Thyroid gland (tissue), 4 donors: ENCODE data around the gene STUB1. TPM values are rescaled to one million over a fixed set of nuclear protein-coding genes. Genes with fewer than 3 reads are reported as not detected.

Experiments
- DNase-seq, 2 donors: peaks; one replicate each; pipeline ENCODE4 v3.0.0-alpha.2; 2019
- H3K27ac ChIP-seq, 3 donors: fragments of 200-600 bp; sonication (generic); 1 replicate in 2 of 3; 2 replicates in 1 of 3; pipeline ENCODE4 v1.5.1; 2016 to 2019; ENCODE audit warnings: mild to moderate bottlenecking in 1 of 3, moderate library complexity in 1 of 3
- H3K27me3 ChIP-seq: fragments of 200-600 bp; sonication (generic); one replicate; pipeline ENCODE4 v1.5.1; 2019
- H3K36me3 ChIP-seq, 2 donors: fragments of 200-600 bp; sonication (generic); one replicate each; pipeline ENCODE4 v1.5.1; 2016 to 2019
- H3K4me1 ChIP-seq, 2 donors: fragments of 200-600 bp; sonication (generic); one replicate each; pipeline ENCODE4 v1.5.1; 2017 to 2019
- H3K4me3 ChIP-seq, 3 donors: fragments of 200-600 bp; sonication (generic); replicated peaks in 1 of 3; 1 replicate in 2 of 3; 2 replicates in 1 of 3; pipeline ENCODE4 v1.5.1; 2016; ENCODE audit warnings: mild to moderate bottlenecking in 1 of 3
- H3K9me3 ChIP-seq: fragments of 200-600 bp; sonication (generic); one replicate; pipeline ENCODE4 v1.5.1; 2017
- CTCF ChIP-seq, 6 experiments: fragments of 200-600 bp in 3 of 6; fragments of 450-650 bp in 3 of 6; sonication (generic) in 3 of 6; IDR thresholded peaks; one replicate each; pipeline ENCODE4 v1.5.1; 2016 to 2019; ENCODE audit warnings: antibody characterized with exemption in 6 of 6, mild to moderate bottlenecking in 2 of 6, inconsistent platforms in 1 of 6, moderate library complexity in 1 of 6
- POLR2A ChIP-seq, 2 donors: fragments of 450-650 bp; IDR thresholded peaks; one replicate each; pipeline ENCODE4 v1.6.1; 2017; ENCODE audit warnings: antibody characterized with exemption in 2 of 2, mild to moderate bottlenecking in 2 of 2, moderate library complexity in 1 of 2
- WGBS, 2 donors: methylation state at CpG; one replicate each; pipeline ENCODE4 v1.1.5; 2017; 5-methylcytosine and 5-hydroxymethylcytosine counted together
- intact Hi-C: fragments of 100-400 bp; cut with DNase I; formaldehyde crosslinking; loops from one replicate; pipeline ENCODE4 v1.15.1; 2023
- total RNA-seq, 4 donors: library from RNA; depleted of rRNA; stranded (reverse); fragments of >200 nt; gene quantifications; one replicate each; pipeline ENCODE4 v1.2.3, GENCODE V29; 2016

STUB1 gene
- total RNA-seq, 4 donors from 2014 or later, result 134 to 206 (median 162) TPM

- H3K27ac ChIP-seq, result no peak overlapping the region
- 93% methylated on average over 8 of the region's 19 CpGs; no CpG with 5 or more reads in 1 of the 2 donors for WGBS, 2 donors
- H3K4me3 ChIP-seq, result no peak overlapping the region
- TF ChIP-seq CTCF (IDR thresholded peaks at IDR 0.05) (no peak), POLR2A (IDR thresholded peaks at IDR 0.05) (no peak)
- intact Hi-C loops, result no loop called here
- H3K9me3 ChIP-seq, result no peaks in the 10 kb centered on the region
- H3K36me3 ChIP-seq, result peaks cover 33 to 44% of the 10 kb centered on the region in 2 donors
- no peak for DNase-seq
- H3K27me3 ChIP-seq, result no peaks in the 10 kb centered on the region
- peaks cover 12 to 25% of the 10 kb centered on the region in 2 donors for H3K4me1 ChIP-seq
These were observed 7.8 kb upstream of the STUB1 start for GRCh38 chr16:672371-672770.

GRCh38 chr16:672851-673250 lies 7.4 kb upstream of the STUB1 start:
- Histone ChIP-seq H3K9me3 (no peaks in the 10 kb centered on the region), H3K4me1 (peaks cover 12 to 21% of the 10 kb centered on the region in 2 donors), H3K27ac (no peak overlapping the region), H3K36me3 (peaks cover 33 to 44% of the 10 kb centered on the region in 2 donors), H3K27me3 (no peaks in the 10 kb centered on the region), H3K4me3 (no peak overlapping the region)
- intact Hi-C loops, result no loop called here
- no peak for DNase-seq
- 96 to 97% methylated on average over 20 of the region's 21 CpGs for WGBS, 2 donors
- no peak for TF ChIP-seq CTCF (IDR thresholded peaks at IDR 0.05)
- TF ChIP-seq POLR2A (IDR thresholded peaks at IDR 0.05), result no peak

GRCh38 chr16:673399-673991 lies 6.7 kb upstream of the STUB1 start:
- Histone ChIP-seq H3K27me3 (no peaks in the 10 kb centered on the region), H3K9me3 (no peaks in the 10 kb centered on the region), H3K27ac (no peak overlapping the region), H3K36me3 (peaks cover 33 to 44% of the 10 kb centered on the region in 2 donors), H3K4me3 (no peak overlapping the region), H3K4me1 (peaks cover 11 to 21% of the 10 kb centered on the region in 2 donors)
- intact Hi-C loops, result no loop called here
- no peak for DNase-seq
- no peak for TF ChIP-seq CTCF (IDR thresholded peaks at IDR 0.05)
- TF ChIP-seq POLR2A (IDR thresholded peaks at IDR 0.05), result no peak
- WGBS, 2 donors, result 90% methylated on average over 11 of the region's 18 CpGs; no CpG with 5 or more reads in 1 of the 2 donors

- intact Hi-C loops, result no loop called here
- Histone ChIP-seq H3K27me3 (no peaks in the 10 kb centered on the region), H3K4me1 (peaks cover 8 to 18% of the 10 kb centered on the region in 2 donors), H3K4me3 (no peak overlapping the region), H3K9me3 (no peaks in the 10 kb centered on the region), H3K36me3 (peaks cover 33 to 43% of the 10 kb centered on the region in 2 donors), H3K27ac (no peak overlapping the region)
- 83 to 88% methylated on average over 4 to 12 of the region's 22 CpGs for WGBS, 2 donors
- no peak for DNase-seq
- TF ChIP-seq CTCF (IDR thresholded peaks at IDR 0.05), result no peak
These were observed 5.9 kb upstream of the STUB1 start for GRCh38 chr16:674214-674881.
